GM19372 (cell line): ENCODE data around the gene FAM3D.

Experiments
- ATAC-seq: cut with Tn5 transposase; IDR thresholded peaks from one replicate; pipeline ENCODE4 v1.9.1; 2021; ENCODE audit warnings: mild to moderate bottlenecking, low read depth, moderate library complexity; ENCODE audit not compliant: unreplicated experiment

Gene FAM3D

GRCh38 chr3:58629629-58630028 lies 36.9 kb downstream of the FAM3D start:
- no peak for ATAC-seq

- ATAC-seq, result no peak
Measured at GRCh38 chr3:58628823-58629562, 37.6 kb downstream of the FAM3D start.

GRCh38 chr3:58627941-58628340 lies 38.6 kb downstream of the FAM3D start:
- ATAC-seq, result no peak

GRCh38 chr3:58627570-58627885 lies 39.0 kb downstream of the FAM3D start:
- ATAC-seq, result no peak

- no peak for ATAC-seq
Measured at GRCh38 chr3:58626841-58627569, 39.6 kb downstream of the FAM3D start.

- no peak for ATAC-seq
Measured at GRCh38 chr3:58625196-58625824, 41.3 kb downstream of the FAM3D start.

- ATAC-seq, result no peak
Measured at GRCh38 chr3:58624550-58624949, 42.0 kb downstream of the FAM3D start.

GRCh38 chr3:58623961-58624360 lies 42.6 kb downstream of the FAM3D start:
- ATAC-seq, result no peak

GRCh38 chr3:58623478-58623877 lies 43.1 kb downstream of the FAM3D start:
- ATAC-seq, result no peak

- ATAC-seq, result no peak
Measured at GRCh38 chr3:58622892-58623291, 43.7 kb downstream of the FAM3D start.

- no peak for ATAC-seq
Measured at GRCh38 chr3:58622436-58622835, 44.1 kb downstream of the FAM3D start.

- ATAC-seq, result no peak
Measured at GRCh38 chr3:58621086-58621830, 45.3 kb downstream of the FAM3D start.

- no peak for ATAC-seq
Measured at GRCh38 chr3:58620421-58620820, 46.2 kb downstream of the FAM3D start.

GRCh38 chr3:58617338-58617761 lies 49.2 kb downstream of the FAM3D start:
- no peak for ATAC-seq

GRCh38 chr3:58613236-58614132 lies 53.1 kb downstream of the FAM3D start:
- no peak for ATAC-seq

- no peak for ATAC-seq
Measured at GRCh38 chr3:58612830-58613229, 53.7 kb downstream of the FAM3D start.

- no peak for ATAC-seq
Measured at GRCh38 chr3:58609990-58610389, 56.6 kb downstream of the FAM3D start.

- ATAC-seq, result no peak
Measured at GRCh38 chr3:58608648-58609047, 57.9 kb downstream of the FAM3D start.

GRCh38 chr3:58607816-58608215 lies 58.8 kb downstream of the FAM3D start:
- no peak for ATAC-seq

- no peak for ATAC-seq
Measured at GRCh38 chr3:58606693-58607092, 59.9 kb downstream of the FAM3D start.
